ENCODE data around the gene ADAMTS17.

ADAMTS17 gene

GRCh38 chr15:99976000-99976399 lies 365.8 kb downstream of the ADAMTS17 start:
- no peak for DNase-seq (ENCODE audit: low read depth in 2 of 2)

- DNase-seq (ENCODE audit: low read depth in 2 of 2) = no peak
Measured at GRCh38 chr15:99974246-99974645, 367.5 kb downstream of the ADAMTS17 start.

- DNase-seq (ENCODE audit: low read depth in 2 of 2) = no peak
Measured at GRCh38 chr15:99973351-99973750, 368.4 kb downstream of the ADAMTS17 start.

DNA sequence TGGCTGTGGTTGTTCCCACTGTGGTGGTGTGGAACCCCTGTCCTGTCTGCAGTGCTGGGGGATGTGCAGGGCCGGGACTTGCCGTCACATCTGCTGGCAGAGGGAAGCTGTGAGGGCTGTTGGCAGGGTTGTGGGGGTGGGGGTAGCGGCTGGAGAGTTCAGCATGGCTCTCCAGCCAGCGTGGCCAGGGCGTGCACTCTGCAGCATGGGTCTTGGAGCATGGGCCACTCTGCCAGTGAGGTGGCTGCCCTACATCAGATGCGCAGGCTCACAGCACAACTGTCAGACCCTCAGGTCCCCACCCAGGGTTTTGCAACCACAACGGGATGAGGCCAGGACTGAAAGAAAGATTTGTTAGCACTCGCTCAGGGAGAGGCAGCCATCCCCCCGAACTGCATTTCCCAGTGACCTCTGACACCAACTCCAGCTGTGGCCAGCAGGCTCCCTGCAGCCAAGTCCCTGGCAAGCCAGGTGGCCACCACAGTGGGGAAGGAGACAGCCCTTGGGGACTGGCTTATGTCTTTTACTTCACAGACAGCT lies 370.8 kb downstream of the ADAMTS17 start:
- DNase-seq (ENCODE audit: low read depth in 2 of 2) = no peak

DNA sequence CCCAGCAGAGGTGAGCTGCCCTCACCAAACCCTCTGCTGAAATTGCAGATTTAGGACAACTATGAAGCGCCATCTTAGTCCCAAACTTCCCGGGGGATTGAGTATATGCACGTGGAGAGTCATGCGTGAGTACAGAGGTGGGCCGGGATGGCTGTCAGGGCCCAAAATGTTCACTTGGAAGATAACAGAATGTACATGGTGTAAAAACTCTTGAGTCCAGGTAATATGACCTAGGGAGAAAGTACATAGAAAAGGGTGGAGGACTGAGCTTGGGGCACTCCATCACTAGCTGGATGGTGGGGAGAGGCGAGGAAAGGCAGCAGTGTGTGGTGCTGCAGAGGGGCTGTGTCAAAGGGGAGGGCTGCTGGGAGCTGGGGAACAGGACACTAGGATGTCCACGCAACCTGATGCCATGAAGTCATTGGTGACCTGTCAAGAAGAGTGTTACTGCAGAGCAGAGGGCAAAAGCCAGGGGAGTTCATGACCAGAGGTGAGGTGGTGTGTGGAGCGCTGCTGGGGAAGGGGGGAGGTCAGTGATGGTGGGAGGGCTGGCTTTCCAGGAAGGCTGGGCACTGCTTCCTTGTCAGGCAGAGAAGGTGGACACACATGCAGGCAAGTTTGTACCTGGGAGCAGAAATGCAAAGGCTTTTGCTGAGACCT lies 372.4 kb downstream of the ADAMTS17 start:
- DNase-seq (ENCODE audit: low read depth in 2 of 2) = no peak

GRCh38 chr15:99967841-99968371 lies 373.9 kb downstream of the ADAMTS17 start:
- DNase-seq (ENCODE audit: low read depth in 2 of 2) = no peak

- DNase-seq (ENCODE audit: low read depth in 2 of 2) = no peak
Measured at GRCh38 chr15:99966815-99967214, 375.0 kb downstream of the ADAMTS17 start.

GRCh38 chr15:99965376-99965775 lies 376.4 kb downstream of the ADAMTS17 start:
- DNase-seq (ENCODE audit: low read depth in 2 of 2) = no peak

DNA sequence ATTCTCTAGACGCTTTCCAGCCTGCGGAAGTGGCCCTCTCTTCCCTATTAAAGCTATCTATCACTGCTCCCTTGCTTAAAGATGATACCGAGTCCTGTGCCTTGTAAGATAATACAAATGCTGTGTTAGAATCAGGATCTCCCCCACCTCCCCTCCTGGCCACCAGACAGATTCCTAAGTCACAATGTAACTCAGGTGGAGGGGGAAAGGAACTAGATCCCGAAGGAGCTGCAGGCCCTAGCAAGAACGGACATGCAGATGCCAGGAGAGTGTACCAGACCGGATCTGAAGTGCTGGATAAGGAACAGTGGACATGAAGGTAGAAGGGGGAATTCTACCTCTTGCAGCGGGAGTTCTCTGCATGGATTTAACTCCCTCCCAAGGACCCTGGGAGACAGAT lies 377.8 kb downstream of the ADAMTS17 start:
- DNase-seq (ENCODE audit: low read depth in 2 of 2) = no peak

DNA sequence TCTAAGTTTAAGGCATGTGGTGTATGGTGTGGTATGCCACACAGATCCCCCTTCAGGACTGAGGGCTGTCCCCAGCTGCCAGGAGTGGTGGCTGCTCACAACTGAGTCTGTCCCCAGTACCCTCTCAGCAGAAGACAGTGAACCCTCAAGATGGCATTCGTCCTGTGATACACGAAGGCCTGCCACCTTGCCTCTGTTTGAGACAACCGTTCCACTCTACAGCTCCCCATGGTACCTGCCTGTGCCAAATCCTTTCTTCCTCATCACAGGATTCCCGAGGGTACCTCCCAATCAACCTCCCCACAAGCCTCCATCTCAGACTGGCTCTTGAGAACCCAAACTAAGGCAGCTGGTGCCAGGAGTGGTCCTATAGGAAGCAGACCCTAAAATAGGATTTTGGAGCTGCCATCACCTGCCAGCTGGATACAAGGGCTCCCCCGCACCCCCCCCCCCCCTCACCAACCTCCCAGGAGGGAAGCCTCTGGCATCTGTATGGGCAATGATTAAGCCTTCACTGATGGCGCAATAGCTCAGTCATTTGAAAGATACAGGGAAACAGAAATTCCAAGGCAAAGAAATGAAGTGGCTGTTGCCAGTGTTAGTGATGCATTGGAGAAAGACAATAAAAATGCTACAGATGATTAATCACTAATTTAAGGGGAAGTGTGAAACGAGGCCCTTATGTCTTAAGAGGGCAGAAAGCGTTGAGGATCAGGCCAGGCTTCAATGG lies 378.5 kb downstream of the ADAMTS17 start:
- DNase-seq (ENCODE audit: low read depth in 2 of 2) = no peak

DNA sequence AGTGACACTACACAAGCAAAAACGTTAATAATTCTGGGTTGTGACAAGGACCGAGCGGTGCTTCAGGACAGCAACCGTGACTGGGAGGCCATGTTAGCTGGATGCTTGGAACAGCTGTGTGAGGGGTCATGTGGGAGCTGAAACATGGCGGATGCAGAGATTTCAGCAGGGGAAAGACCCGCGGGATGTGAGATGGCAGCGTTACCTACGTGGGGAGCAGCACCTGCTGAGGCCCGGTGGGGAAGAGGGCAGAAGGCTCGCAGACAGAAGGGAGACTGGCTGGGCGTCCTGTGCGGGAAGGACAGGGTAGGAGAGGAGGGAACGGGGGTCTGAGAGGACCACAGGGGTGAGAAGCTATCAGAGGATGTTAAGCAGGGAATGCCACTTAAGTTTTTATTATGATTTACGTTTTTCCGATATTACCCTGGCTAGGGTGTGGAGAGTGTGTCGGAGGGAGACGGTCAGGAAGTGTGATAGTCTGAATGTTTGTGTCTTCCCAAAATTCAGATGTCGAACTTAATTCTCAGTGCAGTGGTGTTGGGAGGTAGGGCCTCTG lies 379.7 kb downstream of the ADAMTS17 start:
- no peak for DNase-seq (ENCODE audit: low read depth in 2 of 2)

DNA sequence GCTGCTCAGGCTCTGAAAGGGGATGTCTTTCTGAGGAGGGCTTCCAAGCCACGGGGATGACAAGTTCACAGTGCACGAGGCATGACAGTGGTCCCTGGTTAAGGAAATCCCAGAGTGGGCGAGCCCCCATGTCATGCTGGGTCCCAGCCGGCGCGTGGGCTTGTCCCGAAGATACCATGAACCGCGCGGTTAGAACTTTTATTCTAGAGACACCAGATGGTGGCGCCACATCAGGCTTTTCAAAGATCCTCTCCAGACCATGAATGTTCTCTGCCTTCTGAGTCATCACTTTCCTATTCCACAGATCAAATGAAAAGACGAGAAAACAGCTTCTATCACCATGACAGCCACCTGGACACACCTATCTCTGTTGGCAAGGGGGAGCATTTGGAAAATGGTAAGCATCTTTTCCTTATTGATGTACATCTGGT lies 380.7 kb downstream of the ADAMTS17 start:
- peak in 1 of 2 donors; percentile 22 for DNase-seq (ENCODE audit: low read depth in 2 of 2)

DNA sequence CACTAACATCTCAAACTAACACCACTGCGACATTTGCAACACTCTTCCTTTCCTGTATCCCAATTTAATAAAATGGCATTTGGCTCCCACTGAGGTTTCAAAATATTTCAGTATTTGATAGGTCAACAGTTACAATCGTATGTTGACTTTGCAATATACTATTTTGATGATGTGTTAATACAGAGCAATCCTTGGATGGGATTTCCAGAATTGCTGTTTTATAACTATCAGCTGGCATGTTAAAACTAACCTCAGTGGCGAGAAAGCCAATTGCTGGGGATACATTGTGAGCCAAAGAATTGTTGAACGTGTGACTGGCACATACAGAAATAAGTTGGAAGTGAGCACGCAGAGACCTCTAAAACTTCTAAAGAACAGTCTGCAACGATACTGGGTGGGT lies 382.4 kb downstream of the ADAMTS17 start:
- no peak for DNase-seq (ENCODE audit: low read depth in 2 of 2)

DNA sequence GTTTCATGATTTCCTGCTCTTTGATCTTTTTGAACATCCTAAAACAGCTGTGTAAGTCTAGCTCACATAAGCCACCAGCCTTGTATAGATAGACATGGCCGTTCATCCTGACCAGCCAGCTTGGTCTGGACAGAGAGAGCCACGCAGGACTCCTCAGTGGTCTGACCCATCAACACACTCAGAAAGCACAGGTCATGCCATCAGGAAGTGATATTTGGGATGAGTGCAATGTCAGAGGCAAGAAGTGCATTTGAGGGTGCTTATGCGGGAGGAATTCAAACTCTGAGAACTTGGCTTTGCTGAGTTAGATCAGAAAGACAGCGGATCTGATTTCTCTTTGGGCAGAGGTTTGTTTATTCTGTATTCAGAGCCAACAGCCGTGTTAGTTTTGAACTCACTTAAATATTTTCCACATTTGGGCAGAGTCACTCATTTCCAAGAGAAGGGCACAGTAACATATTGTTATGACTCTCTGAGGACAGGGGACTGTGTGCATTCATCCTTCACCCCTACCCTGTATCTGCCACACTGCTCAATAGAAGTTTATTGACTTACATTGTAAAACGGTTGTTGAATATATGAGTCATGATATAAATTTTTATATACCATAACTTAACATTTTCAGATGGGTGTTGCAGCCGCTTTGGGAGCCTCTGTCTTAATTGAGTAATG lies 383.2 kb downstream of the ADAMTS17 start:
- no peak for DNase-seq (ENCODE audit: low read depth in 2 of 2)

DNA sequence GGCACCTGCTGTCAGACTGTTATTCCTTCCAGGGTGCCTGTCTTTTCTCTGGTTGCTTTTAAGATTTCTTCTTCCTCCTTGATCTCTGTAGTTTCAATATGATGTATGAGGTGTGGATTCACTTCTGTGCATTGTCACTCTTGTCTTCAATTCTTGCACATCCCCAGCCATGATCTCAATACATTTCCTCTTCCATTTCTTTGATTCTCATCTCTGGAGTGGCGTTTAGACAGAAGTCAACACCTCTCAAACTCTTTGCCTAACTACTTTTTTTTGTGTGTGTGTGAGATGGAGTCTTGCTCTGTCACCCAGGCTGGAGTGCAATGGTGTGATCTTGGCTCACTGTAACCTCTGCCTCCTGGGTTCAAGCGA lies 384.1 kb downstream of the ADAMTS17 start:
- no peak for DNase-seq (ENCODE audit: low read depth in 2 of 2)

DNA sequence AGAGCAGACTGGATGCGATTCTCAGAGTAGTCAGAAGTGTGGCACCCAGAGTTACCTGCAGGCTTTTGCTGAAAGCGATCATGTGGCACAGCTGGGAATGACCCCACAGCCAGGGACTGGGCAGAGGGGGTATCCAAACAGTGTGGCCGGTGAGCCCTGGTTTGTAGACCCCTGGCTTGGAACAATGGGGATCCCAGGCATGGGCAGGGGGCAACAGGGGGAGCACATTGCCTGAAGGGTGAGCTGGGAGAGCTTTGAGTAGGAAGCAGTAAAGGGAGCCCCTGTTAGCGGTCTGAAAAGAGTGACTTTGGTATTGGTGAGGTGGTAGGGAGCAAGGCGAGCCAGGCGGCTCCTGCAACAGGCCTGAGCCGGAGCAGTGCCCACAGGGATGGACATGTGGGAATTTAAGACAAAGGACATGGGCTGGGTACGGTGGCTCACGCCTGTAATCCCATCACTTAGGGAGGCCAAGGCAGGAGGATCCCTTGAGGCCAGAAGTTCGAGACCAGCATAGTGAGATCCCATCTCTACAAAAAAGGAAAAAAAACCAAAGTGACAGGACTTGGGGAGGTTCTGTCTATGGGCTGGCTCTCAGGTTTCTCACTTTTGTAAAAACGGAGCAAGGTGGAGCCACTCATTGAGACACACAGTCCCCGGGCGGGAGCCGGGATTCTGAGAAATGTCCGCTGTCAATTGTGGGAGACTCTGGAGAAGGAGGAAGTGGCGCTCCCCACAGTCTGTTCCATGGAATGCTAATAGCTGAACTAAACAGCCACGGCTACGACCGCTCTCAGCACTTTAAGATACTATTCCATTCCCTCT lies 384.7 kb downstream of the ADAMTS17 start:
- no peak for DNase-seq (ENCODE audit: low read depth in 2 of 2)

GRCh38 chr15:99956022-99956775 lies 385.6 kb downstream of the ADAMTS17 start:
- no peak for DNase-seq (ENCODE audit: low read depth in 2 of 2)

GRCh38 chr15:99955532-99955931 lies 386.2 kb downstream of the ADAMTS17 start:
- DNase-seq (ENCODE audit: low read depth in 2 of 2) = no peak

GRCh38 chr15:99955181-99955525 lies 386.6 kb downstream of the ADAMTS17 start:
- DNase-seq (ENCODE audit: low read depth in 2 of 2) = no peak

DNA sequence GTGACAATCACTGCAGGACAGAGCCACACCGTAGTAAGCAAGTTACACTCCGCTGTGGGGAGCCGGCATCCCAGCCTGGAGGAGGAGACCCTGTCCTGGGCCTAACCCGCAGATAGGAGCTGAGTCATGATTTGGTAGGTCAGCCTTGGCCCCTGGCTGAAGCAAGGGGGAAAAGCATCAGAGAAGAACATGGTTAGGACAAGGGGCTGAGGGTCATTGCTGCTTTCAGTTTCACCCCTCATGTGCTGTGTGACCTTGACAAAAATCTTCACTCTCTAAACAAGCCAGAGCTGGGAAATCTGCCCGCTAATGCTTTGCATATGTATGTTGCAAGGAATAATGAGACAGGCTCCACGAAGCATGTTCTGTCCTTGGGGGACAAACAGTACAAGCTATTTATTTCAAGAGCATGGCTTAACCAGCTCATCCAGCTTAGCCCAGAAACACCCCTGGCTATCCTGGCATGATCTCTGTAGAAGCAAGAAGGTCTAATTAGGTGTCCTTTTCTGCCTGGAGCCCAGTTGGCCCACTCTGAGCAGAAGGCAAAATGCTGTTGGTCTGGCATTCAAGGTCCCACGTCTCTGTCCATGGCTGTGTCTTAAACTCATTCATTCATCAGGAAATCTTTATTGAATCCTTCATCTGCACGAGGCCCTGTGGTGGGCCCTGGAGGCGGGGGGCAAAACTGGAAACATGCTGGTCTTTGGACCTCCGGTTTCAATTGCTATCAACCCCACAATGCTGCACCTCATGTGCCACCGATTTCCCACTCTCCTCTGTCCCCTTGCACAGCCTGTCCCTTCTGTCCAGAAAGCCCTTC lies 387.2 kb downstream of the ADAMTS17 start:
- no peak for DNase-seq (ENCODE audit: low read depth in 2 of 2)
